GM21786 (cell line): ENCODE data around the gene TTC12.

Source experiments
- ATAC-seq: cut with Tn5 transposase; IDR thresholded peaks from one replicate; pipeline ENCODE4 v1.9.1; 2021; ENCODE audit not compliant: unreplicated experiment

Gene TTC12

GRCh38 chr11:113314389-113315301, at the start of gene TTC12:
TTC12 (plus strand) TSS chr11:113314583; CDS start chr11:113316258, 1,675 bp downstream.
- peak; percentile 98 for ATAC-seq

- no peak for ATAC-seq
Observed at GRCh38 chr11:113265362-113265761, 49.0 kb upstream of the TTC12 start.

- no peak for ATAC-seq
Observed at GRCh38 chr11:113267493-113267892, 46.9 kb upstream of the TTC12 start.

GRCh38 chr11:113269096-113269495, 45.3 kb upstream of the TTC12 start:
- no peak for ATAC-seq

- no peak for ATAC-seq
Observed at GRCh38 chr11:113269636-113270035, 44.7 kb upstream of the TTC12 start.

GRCh38 chr11:113270080-113270479, 44.3 kb upstream of the TTC12 start:
- ATAC-seq: no peak

GRCh38 chr11:113271551-113272245, 42.7 kb upstream of the TTC12 start:
- no peak for ATAC-seq

GRCh38 chr11:113272281-113272680, 42.1 kb upstream of the TTC12 start:
- ATAC-seq: no peak

GRCh38 chr11:113272927-113273615, 41.3 kb upstream of the TTC12 start:
- no peak for ATAC-seq

GRCh38 chr11:113273720-113274119, 40.7 kb upstream of the TTC12 start:
- no peak for ATAC-seq

GRCh38 chr11:113274713-113275582, 39.4 kb upstream of the TTC12 start:
- ATAC-seq: no peak

GRCh38 chr11:113275602-113276001, 38.8 kb upstream of the TTC12 start:
- ATAC-seq: no peak

GRCh38 chr11:113276466-113276865, 37.9 kb upstream of the TTC12 start:
- ATAC-seq: no peak

- ATAC-seq: no peak
Observed at GRCh38 chr11:113277907-113278306, 36.5 kb upstream of the TTC12 start.

GRCh38 chr11:113278481-113278880, 35.9 kb upstream of the TTC12 start:
- ATAC-seq: no peak

- ATAC-seq: no peak
Observed at GRCh38 chr11:113278925-113279324, 35.5 kb upstream of the TTC12 start.

- ATAC-seq: no peak
Observed at GRCh38 chr11:113279591-113279990, 34.8 kb upstream of the TTC12 start.

GRCh38 chr11:113281052-113281725, 33.2 kb upstream of the TTC12 start:
- no peak for ATAC-seq

GRCh38 chr11:113282898-113283437, 31.4 kb upstream of the TTC12 start:
- ATAC-seq: no peak

GRCh38 chr11:113283881-113284280, 30.5 kb upstream of the TTC12 start:
- no peak for ATAC-seq
